Ascending aorta (tissue), 2 donors: Measurements from ENCODE around the gene ATP2A1. TPM values are rescaled to one million over a fixed set of nuclear protein-coding genes. Genes with fewer than 3 reads are reported as not detected.
A peak's percentile ranks its signal among the peaks of the same experiment; 100 is the strongest.
"Not testable (repeated sequence)": the region's sequence is repeated elsewhere in the genome, so short reads cannot be mapped to it uniquely, and the experiment has no call there.

ENCODE experiments used
- DNase-seq, 2 donors: peaks; one replicate each; pipeline ENCODE4 v3.0.0-alpha.2; 2019; ENCODE audit warnings: low spot score in 2 of 2
- H3K27ac ChIP-seq, 2 donors: fragments of 200-600 bp; sonication (generic); one replicate each; pipeline ENCODE4 v1.5.1; 2016 to 2017; ENCODE audit warnings: mild to moderate bottlenecking in 1 of 2
- H3K27me3 ChIP-seq: fragments of 200-600 bp; sonication (generic); one replicate; pipeline ENCODE4 v1.5.1; 2017
- H3K36me3 ChIP-seq, 2 donors: fragments of 200-600 bp; sonication (generic); one replicate each; pipeline ENCODE4 v1.5.1; 2016
- H3K4me1 ChIP-seq, 2 donors: fragments of 200-600 bp; sonication (generic); one replicate each; pipeline ENCODE4 v1.5.1; 2016 to 2017; ENCODE audit warnings: mild to moderate bottlenecking in 1 of 2
- H3K4me3 ChIP-seq, 2 donors: fragments of 200-600 bp; sonication (generic); one replicate each; pipeline ENCODE4 v1.5.1; 2016 to 2017; ENCODE audit warnings: mild to moderate bottlenecking in 1 of 2
- H3K9me3 ChIP-seq, 2 donors: fragments of 200-600 bp; sonication (generic); one replicate each; pipeline ENCODE4 v1.5.1; 2016
- intact Hi-C: fragments of 100-400 bp; cut with DNase I; formaldehyde crosslinking; loops from one replicate; pipeline ENCODE4 v1.15.1; 2023
- total RNA-seq: library from RNA; depleted of rRNA; stranded (reverse); fragments of >200 nt; gene quantifications from one replicate; pipeline ENCODE4 v1.1.0, GENCODE V29; 2016
- TF ChIP-seq, protein P1 (sequence below), 3 experiments: fragments of 200-600 bp in 2 of 3; fragments of 450-650 bp in 1 of 3; sonication (generic) in 2 of 3; IDR thresholded peaks; one replicate each; pipeline ENCODE4 v1.5.1; 2016 to 2019; ENCODE audit warnings: antibody characterized with exemption in 3 of 3, mild to moderate bottlenecking in 1 of 3, moderate library complexity in 1 of 3

The ATP2A1 gene
- total RNA-seq, 1 donor from 2014 or later: not detected

DNA sequence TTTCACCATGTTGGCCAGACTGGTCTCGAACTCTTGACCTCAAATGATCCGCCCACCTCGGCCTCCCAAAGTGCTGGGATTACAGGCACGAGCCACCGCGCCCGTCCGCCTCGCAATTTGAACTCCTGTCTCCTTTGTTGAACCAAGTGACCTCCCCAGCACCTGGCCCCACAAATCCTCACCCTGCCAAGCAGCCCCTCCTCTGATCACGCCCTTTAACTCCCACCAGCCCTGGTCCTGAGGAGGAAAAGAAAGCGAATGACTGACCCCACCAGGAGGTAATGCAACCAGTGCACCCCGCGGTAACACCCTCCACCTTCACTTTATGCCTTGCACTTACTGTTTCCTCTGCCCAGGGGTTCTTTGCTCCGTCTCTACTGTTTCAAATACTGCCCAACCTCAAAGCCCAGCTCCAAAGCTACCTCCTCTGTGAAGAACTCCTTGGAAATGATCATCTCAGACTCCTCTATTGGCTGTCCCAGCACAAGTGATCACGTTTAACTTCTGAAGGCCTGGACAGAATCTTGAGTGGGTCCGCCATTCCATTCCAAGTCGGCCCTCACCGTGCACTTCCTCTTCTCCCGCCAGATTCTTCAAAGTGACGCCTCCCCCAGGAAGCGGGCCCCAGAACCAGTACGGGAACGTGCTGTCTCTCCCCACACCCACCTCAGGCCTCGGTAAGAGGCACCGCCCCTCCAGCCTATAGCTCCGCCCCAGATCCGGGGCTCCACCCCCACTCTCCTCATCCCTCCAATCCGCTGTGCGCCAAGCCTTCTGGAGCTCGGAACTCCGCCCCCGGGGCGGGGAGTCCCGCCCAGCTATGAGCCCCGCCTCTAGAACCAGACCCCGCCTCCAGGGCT, 57.9 kb downstream of the ATP2A1 start:
- Histone ChIP-seq H3K27ac (no peak overlapping the region), H3K9me3 (no peaks in the 10 kb centered on the region), H3K4me1 (no peaks in the 10 kb centered on the region), H3K4me3 (peak overlapping the region in 1 of 2 donors; percentile 44), H3K27me3 (no peaks in the 10 kb centered on the region), H3K36me3 (no peaks in the 10 kb centered on the region)
- DNase-seq: peak; percentile 54 to 84
- TF ChIP-seq, protein P1, sequence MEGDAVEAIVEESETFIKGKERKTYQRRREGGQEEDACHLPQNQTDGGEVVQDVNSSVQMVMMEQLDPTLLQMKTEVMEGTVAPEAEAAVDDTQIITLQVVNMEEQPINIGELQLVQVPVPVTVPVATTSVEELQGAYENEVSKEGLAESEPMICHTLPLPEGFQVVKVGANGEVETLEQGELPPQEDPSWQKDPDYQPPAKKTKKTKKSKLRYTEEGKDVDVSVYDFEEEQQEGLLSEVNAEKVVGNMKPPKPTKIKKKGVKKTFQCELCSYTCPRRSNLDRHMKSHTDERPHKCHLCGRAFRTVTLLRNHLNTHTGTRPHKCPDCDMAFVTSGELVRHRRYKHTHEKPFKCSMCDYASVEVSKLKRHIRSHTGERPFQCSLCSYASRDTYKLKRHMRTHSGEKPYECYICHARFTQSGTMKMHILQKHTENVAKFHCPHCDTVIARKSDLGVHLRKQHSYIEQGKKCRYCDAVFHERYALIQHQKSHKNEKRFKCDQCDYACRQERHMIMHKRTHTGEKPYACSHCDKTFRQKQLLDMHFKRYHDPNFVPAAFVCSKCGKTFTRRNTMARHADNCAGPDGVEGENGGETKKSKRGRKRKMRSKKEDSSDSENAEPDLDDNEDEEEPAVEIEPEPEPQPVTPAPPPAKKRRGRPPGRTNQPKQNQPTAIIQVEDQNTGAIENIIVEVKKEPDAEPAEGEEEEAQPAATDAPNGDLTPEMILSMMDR (IDR thresholded peaks at IDR 0.05): no peak
- intact Hi-C loops: no loop called here

GRCh38 chr16:28936784-28937155, 58.5 kb downstream of the ATP2A1 start:
- no peaks in the 10 kb centered on the region for H3K36me3 ChIP-seq
- H3K27ac ChIP-seq: no peak overlapping the region
- H3K4me1 ChIP-seq: no peaks in the 10 kb centered on the region
- no peaks in the 10 kb centered on the region for H3K9me3 ChIP-seq
- TF ChIP-seq, protein P1 (IDR thresholded peaks at IDR 0.05): no peak
- H3K4me3 ChIP-seq: no peak overlapping the region
- no peak for DNase-seq
- intact Hi-C loops: no loop called here
- H3K27me3 ChIP-seq: no peaks in the 10 kb centered on the region

GRCh38 chr16:28937222-28937876, 59.1 kb downstream of the ATP2A1 start:
- Histone ChIP-seq H3K4me3 (no peak overlapping the region), H3K4me1 (no peaks in the 10 kb centered on the region), H3K27me3 (no peaks in the 10 kb centered on the region), H3K27ac (no peak overlapping the region), H3K9me3 (no peaks in the 10 kb centered on the region), H3K36me3 (no peaks in the 10 kb centered on the region)
- TF ChIP-seq, protein P1 (IDR thresholded peaks at IDR 0.05): no peak
- no peak for DNase-seq
- intact Hi-C loops: no loop called here

DNA sequence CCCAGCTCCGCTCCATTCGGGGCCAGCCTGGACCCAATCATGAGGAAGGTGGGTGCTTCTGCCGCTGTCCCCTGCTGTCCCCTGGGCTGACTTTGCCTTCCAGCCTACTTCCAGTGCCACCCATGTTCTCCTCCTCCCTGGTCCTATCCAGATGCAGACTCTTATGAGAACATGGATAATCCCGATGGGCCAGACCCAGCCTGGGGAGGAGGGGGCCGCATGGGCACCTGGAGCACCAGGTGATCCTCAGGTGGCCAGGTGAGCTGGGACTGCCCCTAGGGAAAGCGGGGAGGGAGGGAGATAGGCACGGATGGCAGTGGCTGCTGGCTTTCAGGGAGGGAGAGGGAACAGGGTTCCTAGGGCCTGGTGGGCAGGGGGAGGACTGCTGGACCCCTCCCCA, 60.4 kb downstream of the ATP2A1 start:
- H3K9me3 ChIP-seq: no peaks in the 10 kb centered on the region
- H3K4me1 ChIP-seq: no peaks in the 10 kb centered on the region
- TF ChIP-seq, protein P1 (IDR thresholded peaks at IDR 0.05): no peak
- no peak overlapping the region for H3K4me3 ChIP-seq
- DNase-seq: no peak
- no peak overlapping the region for H3K27ac ChIP-seq
- H3K36me3 ChIP-seq: no peaks in the 10 kb centered on the region
- no peaks in the 10 kb centered on the region for H3K27me3 ChIP-seq
- intact Hi-C loops: no loop called here

DNA sequence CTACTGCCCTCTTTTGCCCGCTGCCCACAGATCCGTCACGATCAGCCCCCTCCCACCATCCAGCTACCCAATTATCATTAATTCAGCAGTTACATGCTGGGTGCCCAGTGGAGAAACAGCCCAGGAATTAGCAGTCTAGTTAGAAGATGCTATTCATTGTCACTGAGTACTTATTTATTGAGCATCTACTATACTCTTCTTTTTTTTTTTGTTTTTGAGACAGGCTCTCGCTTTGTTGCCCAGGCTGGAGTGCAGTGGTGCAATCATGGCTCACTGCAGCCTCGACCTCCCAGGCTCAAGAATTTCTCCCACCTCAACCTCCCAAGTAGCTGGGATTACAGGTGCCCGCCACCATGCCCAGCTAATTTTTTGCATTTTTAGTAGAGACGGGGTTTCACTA, 61.5 kb downstream of the ATP2A1 start:
- H3K4me1 ChIP-seq, intact Hi-C loops: not testable (repeated sequence)

GRCh38 chr16:28943281-28943680, 65.0 kb downstream of the ATP2A1 start:
- intact Hi-C loops: no loop called here
- no peak overlapping the region for H3K4me3 ChIP-seq
- TF ChIP-seq, protein P1 (IDR thresholded peaks at IDR 0.05): no peak
- H3K27ac ChIP-seq: no peak overlapping the region
- peaks cover 0 to 4% of the 10 kb centered on the region in 2 donors for H3K4me1 ChIP-seq
- H3K36me3 ChIP-seq: no peaks in the 10 kb centered on the region
- DNase-seq: no peak
- no peaks in the 10 kb centered on the region for H3K9me3 ChIP-seq
- H3K27me3 ChIP-seq: no peaks in the 10 kb centered on the region

More for the DNA sequence above, 61.5 kb downstream of the ATP2A1 start:
- not testable (repeated sequence) for H3K4me3 ChIP-seq, H3K27me3 ChIP-seq, H3K9me3 ChIP-seq, H3K27ac ChIP-seq, H3K36me3 ChIP-seq, DNase-seq
